ENCODE results near the gene CHD9. TPM values are rescaled to one million over a fixed set of nuclear protein-coding genes. Genes with fewer than 3 reads are reported as not detected.
A peak's percentile ranks its signal among the peaks of the same experiment; 100 is the strongest.

Gene CHD9
- total RNA-seq, 2 donors from 2014 or later, result 38.1 to 58.7 TPM

DNA sequence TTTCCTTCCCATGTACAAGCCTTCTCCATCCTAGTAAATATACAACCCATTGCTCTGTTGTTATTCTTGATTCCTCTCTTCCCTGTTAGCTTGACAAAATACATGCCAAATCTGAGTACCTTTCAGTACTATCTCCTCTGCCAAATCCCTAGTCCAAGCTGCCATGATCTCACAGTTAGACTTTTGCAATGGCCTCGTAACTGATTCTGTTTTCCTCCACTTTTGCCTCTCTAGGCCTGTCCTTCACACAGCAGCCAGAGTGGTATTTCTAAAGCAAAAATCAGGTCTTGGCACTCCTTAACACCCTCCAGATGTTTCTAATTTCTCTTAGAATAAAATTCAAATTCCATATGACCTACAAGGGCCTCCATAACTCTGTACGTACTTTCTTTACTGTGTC is 226.5 kb downstream of the CHD9 start:
- H3K4me1 ChIP-seq, result peaks cover 16% of the 10 kb centered on the region
- H3K36me3 ChIP-seq (replicated peaks in 1 of 2; ENCODE audit: insufficient read depth in 1 of 2, low read depth in 2 of 2), result peaks cover 0 to 13% of the 10 kb centered on the region in 2 donors
- H3K27ac ChIP-seq, result peak overlapping the region in 2 of 4 donors; percentile 11 to 20
- ATAC-seq (no peak), DNase-seq (no peak)
- 95 to 98% methylated on average over 2 of the region's 2 CpGs for WGBS, 2 donors
- no peaks in the 10 kb centered on the region for H3K9me3 ChIP-seq
- H3K4me3 ChIP-seq, result no peak overlapping the region
- TF ChIP-seq, protein P1, sequence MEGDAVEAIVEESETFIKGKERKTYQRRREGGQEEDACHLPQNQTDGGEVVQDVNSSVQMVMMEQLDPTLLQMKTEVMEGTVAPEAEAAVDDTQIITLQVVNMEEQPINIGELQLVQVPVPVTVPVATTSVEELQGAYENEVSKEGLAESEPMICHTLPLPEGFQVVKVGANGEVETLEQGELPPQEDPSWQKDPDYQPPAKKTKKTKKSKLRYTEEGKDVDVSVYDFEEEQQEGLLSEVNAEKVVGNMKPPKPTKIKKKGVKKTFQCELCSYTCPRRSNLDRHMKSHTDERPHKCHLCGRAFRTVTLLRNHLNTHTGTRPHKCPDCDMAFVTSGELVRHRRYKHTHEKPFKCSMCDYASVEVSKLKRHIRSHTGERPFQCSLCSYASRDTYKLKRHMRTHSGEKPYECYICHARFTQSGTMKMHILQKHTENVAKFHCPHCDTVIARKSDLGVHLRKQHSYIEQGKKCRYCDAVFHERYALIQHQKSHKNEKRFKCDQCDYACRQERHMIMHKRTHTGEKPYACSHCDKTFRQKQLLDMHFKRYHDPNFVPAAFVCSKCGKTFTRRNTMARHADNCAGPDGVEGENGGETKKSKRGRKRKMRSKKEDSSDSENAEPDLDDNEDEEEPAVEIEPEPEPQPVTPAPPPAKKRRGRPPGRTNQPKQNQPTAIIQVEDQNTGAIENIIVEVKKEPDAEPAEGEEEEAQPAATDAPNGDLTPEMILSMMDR (IDR thresholded peaks at IDR 0.05), result no peak
- TF ChIP-seq POLR2A (IDR thresholded peaks at IDR 0.05), result no peak
- intact Hi-C loops (cut with DNase I), result no loop called here
- no peaks in the 10 kb centered on the region for H3K27me3 ChIP-seq

DNA sequence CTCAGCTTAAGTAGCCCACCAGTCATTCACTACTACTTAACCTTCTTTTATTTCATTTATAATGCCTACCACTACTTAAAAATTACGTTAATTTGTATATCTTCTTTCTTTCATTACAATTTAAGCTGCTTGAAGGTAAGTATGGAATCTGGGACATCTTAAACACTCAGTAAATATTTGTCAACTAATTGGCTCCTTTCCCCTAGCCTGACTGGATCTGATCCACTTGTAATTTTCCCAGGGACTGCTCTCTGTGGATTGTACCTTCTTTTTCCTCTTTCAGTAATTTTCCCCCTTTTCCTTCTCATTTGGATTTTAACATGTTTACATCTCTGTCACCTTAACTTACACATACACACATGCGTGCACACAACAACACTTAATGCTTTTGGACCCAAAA is 227.1 kb downstream of the CHD9 start:
- no peaks in the 10 kb centered on the region for H3K9me3 ChIP-seq
- H3K4me1 ChIP-seq, result peaks cover 16% of the 10 kb centered on the region
- intact Hi-C loops (cut with DNase I), result no loop called here
- peak overlapping the region in 2 of 4 donors; percentile 10 to 20 for H3K27ac ChIP-seq
- DNase-seq (no peak), ATAC-seq (no peak)
- H3K27me3 ChIP-seq, result no peaks in the 10 kb centered on the region
- H3K36me3 ChIP-seq (replicated peaks in 1 of 2; ENCODE audit: insufficient read depth in 1 of 2, low read depth in 2 of 2), result peaks cover 0 to 16% of the 10 kb centered on the region in 2 donors
- TF ChIP-seq, protein P1 (IDR thresholded peaks at IDR 0.05), result no peak
- TF ChIP-seq POLR2A (IDR thresholded peaks at IDR 0.05), result no peak
- no peak overlapping the region for H3K4me3 ChIP-seq
- WGBS, 2 donors, result 54 to 58% methylated on average over 2 of the region's 2 CpGs

DNA sequence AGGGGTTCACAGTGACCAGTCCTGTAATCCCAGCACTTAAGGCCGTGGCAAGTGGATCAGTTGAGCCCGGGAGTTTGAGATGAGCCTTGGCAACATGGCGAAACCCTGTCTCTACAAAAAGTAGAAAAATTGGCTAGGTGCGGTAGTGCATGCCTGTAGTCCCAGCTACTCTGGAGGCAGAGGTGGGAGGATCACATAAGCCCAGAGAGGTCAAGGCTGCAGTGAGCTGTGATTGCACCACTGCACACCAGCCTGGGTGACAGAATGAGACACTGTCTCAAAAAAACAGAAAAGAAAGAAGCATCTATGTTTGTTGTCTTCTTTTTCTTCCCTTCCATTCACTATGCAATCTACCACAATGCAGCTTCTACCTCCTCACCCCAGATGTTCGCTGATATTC is 227.5 kb downstream of the CHD9 start:
- Histone ChIP-seq H3K4me3 (no peak overlapping the region), H3K36me3 (replicated peaks in 1 of 2; ENCODE audit: insufficient read depth in 1 of 2, low read depth in 2 of 2) (peaks cover 0 to 18% of the 10 kb centered on the region in 2 donors), H3K9me3 (no peaks in the 10 kb centered on the region), H3K27me3 (no peaks in the 10 kb centered on the region), H3K27ac (peak overlapping the region in 1 of 4 donors; percentile 10), H3K4me1 (peaks cover 16% of the 10 kb centered on the region)
- intact Hi-C loops (cut with DNase I), result no loop called here
- ATAC-seq, result no peak
- no peak for DNase-seq
- 88 to 89% methylated on average over 5 of the region's 5 CpGs for WGBS, 2 donors
- TF ChIP-seq, protein P1 (IDR thresholded peaks at IDR 0.05), result no peak
- no peak for TF ChIP-seq POLR2A (IDR thresholded peaks at IDR 0.05)

DNA sequence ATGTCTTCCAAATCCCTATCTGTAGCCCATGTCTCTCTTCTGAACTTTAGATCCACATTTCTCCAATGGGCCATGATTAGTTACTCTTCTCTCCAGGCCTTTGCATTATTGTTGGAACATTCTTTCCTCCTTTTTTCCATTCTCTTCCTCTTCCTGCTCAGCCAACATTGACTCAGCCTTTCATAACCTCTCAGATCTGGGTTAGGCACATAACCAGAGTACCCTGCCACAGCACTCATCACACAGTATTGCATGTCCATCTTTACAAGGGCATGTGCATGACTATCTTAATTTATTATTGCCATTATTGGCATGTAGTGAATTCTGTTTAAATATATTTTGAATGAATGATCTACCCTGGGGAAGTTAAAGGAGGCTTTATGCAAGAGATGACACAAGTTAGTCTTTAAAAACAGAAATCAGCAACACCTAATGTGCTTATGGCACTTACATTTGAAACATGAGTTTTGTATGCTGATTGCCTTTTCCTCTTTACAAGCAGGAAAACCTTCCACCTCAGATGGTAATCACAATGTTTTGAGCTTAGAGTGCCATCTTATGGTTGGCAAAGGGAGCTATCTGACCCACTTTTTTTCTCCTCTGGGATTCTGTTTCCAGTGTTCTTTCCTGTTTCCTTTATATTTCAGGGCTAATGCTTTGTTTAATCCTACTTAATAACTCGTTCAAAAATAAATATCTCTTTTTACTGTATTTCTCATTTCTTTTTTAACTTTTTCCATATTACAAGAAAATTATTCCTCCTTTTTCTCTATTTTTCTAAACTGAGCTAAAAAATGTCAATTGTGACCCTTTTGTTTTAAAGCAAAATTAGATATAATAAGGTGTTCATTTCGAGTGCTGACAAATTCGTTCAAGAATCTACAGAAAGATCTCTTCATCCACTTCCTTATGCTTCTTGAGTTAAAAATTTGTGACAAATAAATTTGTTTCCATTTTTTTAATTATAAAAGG is 228.5 kb downstream of the CHD9 start:
- H3K9me3 ChIP-seq, result no peaks in the 10 kb centered on the region
- intact Hi-C loops (cut with DNase I), result no loop called here
- TF ChIP-seq POLR2A (IDR thresholded peaks at IDR 0.05), result no peak
- TF ChIP-seq, protein P1 (IDR thresholded peaks at IDR 0.05), result peak in 6 of 7 experiments; percentile 35 to 60 (median 54)
- H3K4me1 ChIP-seq, result peaks cover 16% of the 10 kb centered on the region
- peaks cover 0 to 26% of the 10 kb centered on the region in 2 donors for H3K36me3 ChIP-seq (replicated peaks in 1 of 2; ENCODE audit: insufficient read depth in 1 of 2, low read depth in 2 of 2)
- H3K27me3 ChIP-seq, result no peaks in the 10 kb centered on the region
- peak; percentile 50 for ATAC-seq
- H3K4me3 ChIP-seq, result no peak overlapping the region
- no peak for DNase-seq
- 55 to 56% methylated on average over 3 of the region's 3 CpGs for WGBS, 2 donors
- H3K27ac ChIP-seq, result peak overlapping the region in 1 of 4 donors; percentile 25
